HG02610 (cell line): ENCODE data around the gene PINLYP.

Source experiments
- ATAC-seq: cut with Tn5 transposase; IDR thresholded peaks from one replicate; pipeline ENCODE4 v1.9.1; 2021; ENCODE audit warnings: mild to moderate bottlenecking, moderate library complexity; ENCODE audit not compliant: unreplicated experiment

Gene PINLYP

GRCh38 chr19:43575156-43575950, at the start of gene PINLYP, which contains the start of gene XRCC1:
Gene PINLYP (plus strand): TSS chr19:43575801. CDS start chr19:43577192, 1,391 bp downstream.
Gene XRCC1 (minus strand): TSS chr19:43575527. CDS start chr19:43575458, 69 bp downstream.
- ATAC-seq: peak; percentile 97

GRCh38 chr19:43525836-43526771, 49.5 kb upstream of the PINLYP start:
- ATAC-seq: no peak

DNA sequence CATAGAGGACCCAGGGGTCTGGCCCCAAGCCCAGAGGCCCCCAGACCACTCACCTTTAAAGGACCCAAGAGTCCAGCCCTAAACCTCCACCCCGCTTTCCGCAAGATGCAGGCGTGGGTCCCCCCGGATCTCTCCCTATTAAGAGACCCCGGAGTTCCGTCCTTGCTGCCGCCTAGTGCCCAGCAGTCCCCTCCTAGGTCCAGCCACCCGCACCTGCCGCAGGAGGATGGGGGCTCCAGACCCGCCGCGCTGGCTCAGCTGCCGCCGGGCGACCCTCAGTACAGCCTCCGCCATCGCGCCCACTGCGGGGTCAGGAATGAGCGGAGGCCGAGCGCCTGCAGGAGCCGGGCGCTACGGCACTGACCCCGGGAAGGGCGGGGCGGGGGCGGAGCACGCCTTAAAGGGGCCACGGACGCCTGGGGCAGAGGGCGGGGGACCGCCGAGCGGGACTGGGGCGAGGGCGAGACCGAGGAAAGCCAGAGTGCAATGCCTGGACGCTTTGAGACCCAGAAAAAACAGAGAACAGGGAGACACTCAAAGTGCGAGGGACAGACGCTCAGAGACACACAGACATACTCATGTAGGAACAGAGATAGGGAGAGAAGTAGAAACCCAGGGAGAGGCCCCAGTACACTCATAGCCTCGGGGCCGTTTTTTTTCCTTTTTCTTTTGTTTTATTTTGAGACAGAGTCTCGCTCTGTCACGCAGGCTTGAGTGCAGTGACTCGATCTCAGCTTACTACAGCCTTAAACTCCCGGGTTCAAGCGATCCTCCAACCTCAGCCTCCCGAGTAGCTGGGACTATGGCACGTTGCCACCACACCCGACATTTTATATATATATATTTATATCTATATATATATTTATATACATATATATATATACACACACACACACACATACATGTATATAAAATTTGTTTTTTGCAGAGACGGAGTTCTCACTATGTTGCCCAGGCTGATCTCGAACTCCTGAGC, 48.4 kb upstream of the PINLYP start, which contains the start of gene ETHE1:
TSS of gene ETHE1 (minus strand) at position 318 of the 976 bp plus-strand sequence. CDS start at position 294, 24 bp downstream.
- ATAC-seq: peak; percentile 66

GRCh38 chr19:43527860-43528622, 47.6 kb upstream of the PINLYP start:
- no peak for ATAC-seq

GRCh38 chr19:43532571-43532961, 43.0 kb upstream of the PINLYP start:
- no peak for ATAC-seq

- peak; percentile 50 for ATAC-seq
These were observed 42.5 kb upstream of the PINLYP start, which contains the start of gene ZNF575 for GRCh38 chr19:43532962-43533545. Gene ZNF575 (plus strand): TSS chr19:43533188. CDS start chr19:43534423, 1,235 bp downstream.

DNA sequence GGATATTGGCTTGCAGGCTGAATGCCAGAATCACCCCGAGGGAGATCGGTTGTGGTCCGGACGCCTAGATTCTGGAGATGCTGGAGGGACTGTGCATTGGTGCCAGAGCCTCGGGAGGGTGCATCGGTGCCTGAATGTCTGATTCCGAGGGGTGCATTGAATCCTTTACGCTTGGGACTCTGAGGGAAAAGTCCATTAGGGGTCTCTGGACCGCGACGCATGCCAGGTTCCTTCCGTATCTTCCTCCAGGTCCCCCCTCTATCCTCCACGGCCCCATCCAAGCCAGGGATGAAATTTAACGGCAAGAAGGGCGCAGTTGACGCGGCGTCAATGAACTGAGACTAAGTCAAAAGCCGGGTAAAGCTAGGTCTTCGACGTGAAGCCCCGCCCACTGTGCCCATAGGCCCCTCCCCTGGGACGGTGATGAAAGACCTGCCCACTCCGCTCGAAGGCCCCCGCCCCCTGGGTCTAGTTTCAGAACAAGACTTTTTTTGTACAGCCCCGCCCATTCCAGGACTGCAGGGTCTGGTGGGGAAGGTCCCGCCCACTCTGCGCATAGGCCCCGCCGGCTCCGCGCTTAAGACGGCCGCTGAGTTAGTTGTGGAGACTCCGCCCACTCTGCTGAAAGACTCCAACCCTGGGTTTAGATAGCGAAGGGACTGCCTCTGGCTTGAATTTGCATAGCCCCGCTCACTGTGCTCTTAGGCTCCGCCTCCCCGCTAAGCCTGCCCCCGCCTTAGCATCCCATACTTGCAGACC, 41.9 kb upstream of the PINLYP start:
- ATAC-seq: peak; percentile 58

DNA sequence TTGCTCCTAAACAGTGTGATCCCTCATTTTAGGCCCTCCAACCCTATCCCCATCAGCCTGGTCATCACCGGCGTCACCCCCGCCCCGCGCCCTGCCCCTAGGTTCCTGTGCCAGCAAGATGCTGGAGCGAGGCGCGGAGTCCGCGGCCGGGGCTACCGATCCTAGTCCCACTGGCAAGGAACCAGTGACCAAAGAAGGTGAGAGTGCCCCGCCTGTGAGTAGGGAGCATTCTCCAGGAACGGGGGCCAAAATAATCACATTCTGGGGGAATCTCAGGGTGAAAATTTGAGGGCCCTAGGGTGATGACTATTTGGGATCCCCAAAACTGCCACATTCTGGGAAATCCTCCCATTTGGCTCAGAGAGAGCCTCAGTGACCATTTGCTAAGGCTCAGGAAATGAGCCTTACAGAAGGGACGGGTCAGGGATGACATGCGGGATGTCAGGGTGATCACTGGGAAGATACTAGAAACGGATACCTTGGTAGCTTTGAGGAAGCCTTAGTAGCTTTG, 41.2 kb upstream of the PINLYP start:
- no peak for ATAC-seq

DNA sequence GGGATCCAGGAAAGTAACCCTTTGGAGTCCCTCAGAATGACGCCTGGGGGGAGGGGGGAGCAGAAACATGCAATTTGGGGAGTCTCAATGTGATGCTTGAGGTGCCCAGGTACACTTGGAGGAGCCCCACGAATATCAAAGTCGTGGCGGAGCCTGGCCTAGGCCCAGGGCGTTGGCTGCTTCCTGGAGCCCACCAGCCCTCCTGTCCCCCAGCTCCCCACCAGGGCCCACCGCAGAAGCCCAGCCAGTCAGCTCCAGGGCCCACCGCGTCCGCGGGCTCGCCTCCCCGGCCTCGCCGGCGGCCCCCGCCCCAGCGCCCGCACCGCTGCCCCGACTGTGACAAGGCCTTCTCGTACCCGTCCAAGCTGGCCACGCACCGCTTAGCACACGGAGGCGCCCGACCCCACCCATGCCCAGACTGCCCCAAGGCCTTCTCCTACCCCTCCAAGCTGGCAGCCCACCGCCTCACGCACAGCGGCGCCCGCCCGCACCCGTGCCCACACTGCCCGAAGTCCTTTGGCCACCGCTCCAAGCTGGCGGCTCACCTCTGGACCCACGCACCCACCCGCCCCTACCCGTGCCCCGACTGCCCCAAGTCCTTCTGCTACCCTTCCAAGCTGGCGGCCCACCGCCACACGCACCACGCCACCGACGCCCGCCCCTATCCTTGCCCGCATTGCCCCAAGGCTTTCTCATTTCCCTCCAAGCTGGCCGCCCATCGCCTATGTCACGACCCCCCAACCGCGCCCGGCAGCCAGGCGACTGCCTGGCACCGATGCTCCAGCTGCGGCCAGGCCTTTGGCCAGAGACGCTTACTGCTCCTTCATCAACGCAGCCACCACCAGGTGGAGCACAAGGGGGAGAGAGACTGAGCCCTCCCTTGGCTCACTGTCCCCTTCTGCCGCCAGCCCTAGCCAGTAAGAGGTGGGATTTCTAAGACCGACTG, 40.5 kb upstream of the PINLYP start:
- ATAC-seq: no peak

- no peak for ATAC-seq
These were observed 36.7 kb upstream of the PINLYP start for GRCh38 chr19:43538922-43539321.

- ATAC-seq: no peak
These were observed 35.2 kb upstream of the PINLYP start for GRCh38 chr19:43540381-43540780.

GRCh38 chr19:43541920-43542650, 33.5 kb upstream of the PINLYP start:
- no peak for ATAC-seq

GRCh38 chr19:43544077-43544476, 31.5 kb upstream of the PINLYP start:
- ATAC-seq: no peak

DNA sequence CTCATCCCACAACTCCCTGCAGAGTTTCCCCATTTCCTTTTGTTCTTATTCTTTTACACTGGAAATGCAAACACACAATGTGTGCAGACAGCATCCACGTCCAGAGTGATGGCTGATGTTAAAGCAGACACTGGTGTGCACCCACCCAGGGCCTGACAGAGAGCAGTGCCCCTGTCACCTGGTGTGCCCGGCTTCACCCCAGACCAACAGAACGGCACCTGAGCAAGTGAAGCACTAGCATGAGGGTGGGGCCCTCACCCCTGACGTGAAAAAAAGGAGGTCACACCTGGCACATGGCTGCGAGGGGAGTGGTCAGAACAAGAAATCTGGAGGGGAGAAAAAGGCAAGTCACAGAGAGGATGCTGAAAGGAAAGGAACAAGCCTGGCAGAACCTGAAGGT, 30.3 kb upstream of the PINLYP start:
- no peak for ATAC-seq

DNA sequence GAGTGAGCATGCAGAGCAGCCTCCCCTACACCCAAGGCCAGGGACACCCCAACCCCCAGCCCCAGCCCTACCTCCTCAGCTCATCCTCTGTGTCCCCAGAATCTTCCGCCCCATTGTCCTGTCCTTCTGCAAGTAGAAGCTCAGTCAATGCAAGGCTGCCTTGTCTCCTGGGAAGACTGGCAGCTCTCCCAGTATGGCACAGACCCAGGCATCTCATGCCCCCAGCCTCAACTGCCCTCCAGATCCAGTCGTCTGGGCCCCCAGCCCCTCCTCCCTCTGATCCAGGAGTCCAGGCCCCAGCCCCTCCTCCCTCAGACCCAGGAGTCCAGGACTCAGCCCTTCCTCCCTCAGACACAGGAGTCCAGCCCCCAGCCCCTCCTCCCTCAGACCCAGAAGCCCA, 29.6 kb upstream of the PINLYP start:
- ATAC-seq: no peak

- ATAC-seq: no peak
These were observed 29.0 kb upstream of the PINLYP start for GRCh38 chr19:43546581-43546980.
